K562 (cell line): Measurements from ENCODE around the gene HDAC3. TPM values are rescaled to one million over a fixed set of nuclear protein-coding genes. Genes with fewer than 3 reads are reported as not detected.

Source experiments
- ATAC-seq: fragments of 200-7000 bp; cut with Tn5 transposase; 3 replicates; pipeline ENCODE4 v1.9.1; 2020; ENCODE audit warnings: moderate library complexity
- BruUV-seq: library from RNA; stranded (reverse); fragments of 400-500 nt; replicated peaks from 2 replicates; lab custom pipeline; 2021; lab: Mats Ljungman, UMichigan
- CTCF ChIA-PET: fragments of 300-600 bp; formaldehyde crosslinking; extraction: SDS; loops from one replicate; lab custom pipeline; 2021; ENCODE audit warnings: low intra/inter-chr PET ratio; lab: Yijun Ruan, JAX
- POLR2A ChIA-PET: fragments of 300-600, 350-650 bp; sonication (Branson Sonifier 250); formaldehyde crosslinking; extraction: SDS; loops from one replicate; lab custom pipeline; 2021; ENCODE audit warnings: antibody characterized with exemption, inconsistent platforms; lab: Yijun Ruan, JAX
- DNase-seq, 4 experiments: peaks; one replicate each; pipeline versions ENCODE4 v3.0.0 to v3.0.0-alpha.2; 2011 to 2018; ENCODE audit warnings: low spot score in 3 of 4, mixed read lengths in 3 of 4; ENCODE audit errors: extremely low read depth in 1 of 4
- FAIRE-seq: peaks from 2 replicates; lab custom pipeline; 2011; peaks lifted over from hg19 to GRCh38; lab: Jason Lieb, UNC
- H2AFZ ChIP-seq: 2 replicates; pipeline ENCODE4 v1.6.0; 2011; ENCODE audit warnings: low read depth, low read length, control low read depth, inconsistent platforms
- H3K27ac ChIP-seq: fragments of 200-600 bp; 3 replicates; pipeline ENCODE4 v1.8.0; 2011; ENCODE audit warnings: low read depth, mild to moderate bottlenecking, control low read depth, inconsistent platforms, low read length, moderate library complexity, mixed read lengths; ENCODE audit errors: extremely low read depth
- H3K27me3 ChIP-seq, 2 experiments: fragments of 300-600 bp in 1 of 2; 2 replicates in 1 of 2; 3 replicates in 1 of 2; pipeline versions ENCODE4 v1.6.0 to v1.8.0; 2011; ENCODE audit warnings: inconsistent platforms in 2 of 2, low read length in 2 of 2, mild to moderate bottlenecking in 1 of 2, mixed read lengths in 1 of 2, moderate library complexity in 1 of 2; ENCODE audit not compliant: control insufficient read depth in 2 of 2, insufficient read depth in 2 of 2
- H3K36me3 ChIP-seq: fragments of 300-600 bp; 3 replicates; pipeline ENCODE4 v1.8.0; 2011; ENCODE audit warnings: mild to moderate bottlenecking, low read length, inconsistent platforms; ENCODE audit not compliant: control insufficient read depth, insufficient read depth
- H3K4me1 ChIP-seq, 2 experiments: fragments of 200-600 bp in 1 of 2; replicated peaks in 1 of 2; 2 replicates in 1 of 2; 3 replicates in 1 of 2; pipeline versions ENCODE4 v1.5.1 to v1.8.0; 2011; ENCODE audit warnings: inconsistent platforms in 2 of 2, low read length in 2 of 2, mild to moderate bottlenecking in 1 of 2, mixed read lengths in 1 of 2, moderate library complexity in 1 of 2; ENCODE audit not compliant: control insufficient read depth in 2 of 2, insufficient read depth in 2 of 2
- H3K4me2 ChIP-seq: 2 replicates; pipeline ENCODE4 v1.6.1; 2011; ENCODE audit warnings: low read length, control low read depth, inconsistent platforms, mixed read lengths; ENCODE audit not compliant: insufficient read depth
- H3K4me3 ChIP-seq: fragments of 200-600 bp; sonication (generic), shearing (Covaris generic); 2 replicates; pipeline ENCODE4 v1.5.1; 2016; ENCODE audit warnings: control low read depth, inconsistent platforms
- H3K79me2 ChIP-seq: fragments of 200-600 bp; 3 replicates; pipeline ENCODE4 v1.8.0; 2011; ENCODE audit warnings: low read length, inconsistent platforms; ENCODE audit not compliant: control insufficient read depth, insufficient read depth
- H3K9ac ChIP-seq, 2 experiments: 2 replicates each; pipeline versions ENCODE4 v1.6.0 to v1.6.1; 2011; ENCODE audit warnings: low read depth in 2 of 2, low read length in 2 of 2, control low read depth in 1 of 2, inconsistent platforms in 1 of 2, mild to moderate bottlenecking in 1 of 2, mixed read lengths in 1 of 2; ENCODE audit not compliant: insufficient read depth in 1 of 2
- H3K9me1 ChIP-seq: one replicate; pipeline ENCODE4 v1.6.0; 2011; ENCODE audit warnings: inconsistent platforms, mild to moderate bottlenecking, low read length, moderate library complexity; ENCODE audit not compliant: control insufficient read depth, insufficient read depth
- H3K9me3 ChIP-seq: replicated peaks from 2 replicates; pipeline ENCODE4 v1.5.1; 2011; ENCODE audit warnings: low read depth, low read length, inconsistent platforms; ENCODE audit not compliant: control insufficient read depth, insufficient read depth
- H4K20me1 ChIP-seq: replicated peaks from 2 replicates; pipeline ENCODE4 v1.6.1; 2011; ENCODE audit warnings: low read length, inconsistent platforms, mixed read lengths; ENCODE audit not compliant: control insufficient read depth, insufficient read depth
- BACH1 ChIP-seq: fragments of 200-800 bp; sonication (Bioruptor generic); IDR thresholded peaks from 2 replicates; pipeline ENCODE4 v1.6.1; 2016; ENCODE audit warnings: missing genetic modification characterization, missing compliant biosample characterization
- FOXM1 ChIP-seq, 2 experiments: fragments of 450-650 bp in 1 of 2; sonication (generic) in 1 of 2; formaldehyde crosslinking in 1 of 2; IDR thresholded peaks; 2 replicates each; pipeline versions ENCODE4 v1.6.1 to v1.9.0; 2017 to 2022; ENCODE audit warnings: low read depth in 2 of 2, mild to moderate bottlenecking in 2 of 2, missing genetic modification reagents in 1 of 2, moderate library complexity in 1 of 2
- NR2C2 ChIP-seq, 2 experiments: fragments of 200-800 bp in 1 of 2; sonication (Bioruptor generic) in 1 of 2; sonication (generic) in 1 of 2; formaldehyde crosslinking in 1 of 2; IDR thresholded peaks; 2 replicates each; pipeline versions ENCODE4 v1.6.1 to v1.8.0; 2016 to 2022; ENCODE audit warnings: mild to moderate bottlenecking in 1 of 2, missing compliant biosample characterization in 1 of 2, missing genetic modification characterization in 1 of 2, missing genetic modification reagents in 1 of 2
- STAT5B ChIP-seq: fragments of 250-450 bp; sonication (Bioruptor Pico); IDR thresholded peaks from 2 replicates; pipeline ENCODE4 v1.8.0; 2021; ENCODE audit warnings: mild to moderate bottlenecking, inconsistent platforms
- ZNF280B ChIP-seq: fragments of 250-450 bp; sonication (Bioruptor Pico); IDR thresholded peaks from 2 replicates; pipeline ENCODE4 v1.5.1; 2021; ENCODE audit warnings: mild to moderate bottlenecking
- ZNF384 ChIP-seq: IDR thresholded peaks from 2 replicates; pipeline ENCODE4 v1.6.1; 2012; ENCODE audit warnings: low read depth, low read length, improper control_type of control experiment
- ZNF398 ChIP-seq: fragments of 250-450 bp; sonication (Bioruptor Pico); IDR thresholded peaks from 2 replicates; pipeline ENCODE4 v1.8.0; 2021; ENCODE audit warnings: moderate library complexity, mild to moderate bottlenecking, inconsistent platforms
- WGBS: fragments of 100-300 bp; shearing (Covaris generic); methylation state at CpG from one replicate; pipeline ENCODE4 v1.1.6; 2016; ENCODE audit warnings: low coverage, mixed read lengths; ENCODE audit not compliant: insufficient coverage; ENCODE audit errors: missing lambda C conversion rate; 5-methylcytosine and 5-hydroxymethylcytosine counted together
- in situ Hi-C: fragments of 300-500 bp; cut with MboI; formaldehyde crosslinking; loops from 4 replicates; pipeline ENCODE4 v1.15.0; 2018; ENCODE audit warnings: inconsistent platforms, mixed read lengths
- intact Hi-C: fragments of 100-400 bp; cut with micrococcal nuclease; formaldehyde crosslinking; loops from 2 replicates; pipeline ENCODE4 v1.14.2; 2022
- polyA plus RNA-seq, 8 experiments: library from polyadenylated mRNA; depleted of rRNA in 4 of 8; stranded (reverse) in 5 of 8; unstranded in 3 of 8; fragments of >200 nt; fragmentation: Nextera tagmentation in 2 of 8; fragmentation: Illumina TruSeq in 1 of 8; extraction: Ambion mirVana in 2 of 8; extraction: Trizol in 1 of 8; gene quantifications; 2 replicates each; pipeline versions ENCODE4 v1.2.1 to v1.2.3, GENCODE V29; 2011 to 2014; ENCODE audit warnings: inconsistent platforms in 1 of 8, missing spikeins in 1 of 8
- total RNA-seq, 7 experiments: library from RNA; depleted of rRNA in 6 of 7; stranded (reverse); fragments of >200 nt in 6 of 7; fragmentation: Illumina TruSeq in 2 of 7; extraction: Trizol in 2 of 7; gene quantifications; 2 replicates each; pipeline versions ENCODE4 v1.2.1 to v1.2.3, GENCODE V29; 2011 to 2021; ENCODE audit warnings: low replicate concordance in 1 of 7

HDAC3 gene
- total and polyA plus RNA-seq, 9 of the 15 experiments (the other 6 are each of a cell fraction or from before 2014, with no cell fraction given): 89.7 to 191 (median 119) TPM

GRCh38 chr5:141630570-141631140, 6.0 kb downstream of the HDAC3 start:
- WGBS: 95% methylated on average over 5 of the region's 5 CpGs
- ChIA-PET CTCF (no interaction called here), POLR2A (interaction anchor here (1.0 to 1.7 kb wide), 2 partner anchors 12 to 15 kb away, joined by 3 to 4 read pairs; partner anchors contain the start of gene DIAPH1)
- intact Hi-C loops: no loop called here
- in situ Hi-C loops: no loop called here
- Histone ChIP-seq H3K79me2 (peaks cover 61% of the 10 kb centered on the region), H3K9ac (no peak overlapping the region), H3K4me3 (no peak overlapping the region), H4K20me1 (no peaks in the 10 kb centered on the region), H3K9me3 (no peaks in the 10 kb centered on the region), H3K36me3 (peaks cover 91% of the 10 kb centered on the region), H3K27me3 (no peaks in the 10 kb centered on the region), H3K4me1 (peaks cover 11 to 25% of the 10 kb centered on the region in 2 experiments), H3K9me1 (no peaks in the 10 kb centered on the region), H3K27ac (no peak overlapping the region), H3K4me2 (no peak overlapping the region)
- FAIRE-seq (peak; percentile 15), ATAC-seq (no peak), DNase-seq (no peak)
- no TSS peak for BruUV-seq
- TF ChIP-seq NR2C2 (CRISPR knock-in tag; IDR thresholded peaks at IDR 0.05) (no peak), NR2C2 (tag; IDR thresholded peaks at IDR 0.05) (no peak), STAT5B (CRISPR knock-in tag) (no peak), BACH1 (tag) (no peak), ZNF398 (CRISPR knock-in tag) (no peak), ZNF384 (no peak), FOXM1 (IDR thresholded peaks at IDR 0.05; ENCODE audit: low read depth) (no peak), FOXM1 (CRISPR knock-in tag; IDR thresholded peaks at IDR 0.05; ENCODE audit: low read depth) (no peak), ZNF280B (CRISPR knock-in tag) (no peak)
- TF ChIP-seq, all 486 proteins: peak for 0
- H2AFZ ChIP-seq: no peak overlapping the region
